Measurements from ENCODE around the gene CDK5R2.

Gene CDK5R2

DNA sequence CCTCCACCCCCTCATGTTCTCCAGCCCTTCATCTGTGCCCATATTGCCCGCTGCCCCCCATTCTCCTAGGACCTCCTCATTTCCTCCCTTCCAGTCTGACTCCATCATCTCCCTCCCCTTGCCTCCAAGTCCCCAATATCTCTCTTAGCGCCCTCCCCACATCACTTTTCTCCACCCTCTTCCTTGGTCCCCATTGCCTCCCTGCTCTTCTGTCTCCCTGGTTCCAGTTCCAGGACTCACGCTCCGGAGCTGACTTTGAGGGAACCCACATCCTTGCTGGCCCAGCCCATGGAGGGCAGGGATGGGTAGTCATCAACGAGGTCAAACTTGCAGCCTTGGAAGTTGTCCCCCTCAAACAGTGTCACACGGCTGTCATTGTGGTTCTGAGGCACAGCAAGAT lies 31.1 kb downstream of the CDK5R2 start:
- no peak for DNase-seq

DNA sequence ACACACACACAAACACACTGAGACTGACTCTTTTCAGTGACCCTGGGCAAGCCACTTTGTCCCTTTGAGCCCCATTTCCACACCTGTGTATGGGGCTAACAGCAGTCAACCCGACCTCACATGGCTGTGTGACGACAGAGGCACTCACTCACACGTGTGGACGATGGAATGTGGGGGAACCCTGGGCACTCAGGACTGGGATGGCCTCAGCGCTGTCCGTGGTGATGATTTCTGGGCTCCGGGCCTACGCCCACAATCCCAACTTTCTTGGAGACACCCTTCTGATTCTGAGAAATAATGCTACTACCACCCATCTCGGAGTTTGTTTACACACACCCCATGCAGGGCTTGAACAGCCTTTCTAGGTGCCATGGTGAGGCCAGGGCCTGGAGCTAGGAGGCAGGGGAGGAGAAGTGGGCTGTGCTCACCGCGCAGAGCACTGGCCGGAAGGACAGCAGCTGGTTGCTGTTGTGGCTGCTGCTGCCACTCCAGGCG lies 32.3 kb downstream of the CDK5R2 start:
- DNase-seq, result no peak

DNA sequence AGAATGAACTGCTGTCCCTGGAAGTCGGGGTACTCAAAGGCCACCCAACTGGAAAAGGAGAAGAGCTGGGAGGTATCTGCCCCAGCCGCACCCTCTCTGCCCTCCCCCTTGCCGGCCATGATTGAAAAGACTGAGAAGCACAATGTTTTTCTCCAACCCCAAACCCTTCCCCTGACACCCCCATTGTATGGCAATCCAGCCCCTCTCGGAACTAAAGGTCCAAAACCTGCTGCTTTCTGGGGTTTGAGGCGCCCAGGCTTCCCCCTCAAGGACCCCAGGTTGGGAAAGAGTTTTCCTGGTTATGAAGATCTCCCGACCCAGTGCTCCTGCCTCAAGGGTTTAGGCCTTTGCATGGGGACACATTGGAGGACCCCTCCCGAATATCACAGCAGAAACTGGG lies 32.7 kb downstream of the CDK5R2 start:
- no peak for DNase-seq

DNA sequence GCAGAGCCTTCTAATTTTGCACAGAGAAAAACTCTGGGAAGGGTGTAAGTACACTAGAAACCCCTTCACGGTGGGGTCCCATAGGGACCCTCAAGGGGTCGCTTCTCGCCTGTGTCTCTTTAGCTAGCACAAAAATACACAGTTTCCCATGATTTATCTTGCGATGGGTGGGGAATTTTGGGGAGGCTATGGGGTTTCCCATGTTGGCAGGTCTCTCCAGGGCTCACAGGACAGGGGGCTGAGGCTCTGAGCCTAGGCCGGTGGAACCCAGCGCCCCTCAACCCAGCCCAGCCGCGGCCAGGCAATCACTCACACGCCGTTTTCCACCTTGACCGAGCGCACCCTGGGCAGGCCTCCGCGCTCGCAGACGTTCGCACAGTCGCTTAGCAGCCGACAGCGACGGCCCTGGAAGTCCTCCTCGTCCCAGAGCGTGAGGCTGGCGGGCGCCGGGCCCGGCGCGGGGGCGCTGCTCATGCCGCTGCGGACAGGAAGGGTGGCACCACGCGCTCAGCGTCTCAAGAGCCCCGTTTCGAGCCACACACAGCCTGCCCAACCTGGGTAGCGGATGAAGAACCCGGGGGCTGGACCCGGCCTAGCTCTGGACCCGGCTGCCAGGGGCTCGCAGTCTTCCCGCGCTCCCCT lies 33.4 kb downstream of the CDK5R2 start:
- DNase-seq, result no peak

DNA sequence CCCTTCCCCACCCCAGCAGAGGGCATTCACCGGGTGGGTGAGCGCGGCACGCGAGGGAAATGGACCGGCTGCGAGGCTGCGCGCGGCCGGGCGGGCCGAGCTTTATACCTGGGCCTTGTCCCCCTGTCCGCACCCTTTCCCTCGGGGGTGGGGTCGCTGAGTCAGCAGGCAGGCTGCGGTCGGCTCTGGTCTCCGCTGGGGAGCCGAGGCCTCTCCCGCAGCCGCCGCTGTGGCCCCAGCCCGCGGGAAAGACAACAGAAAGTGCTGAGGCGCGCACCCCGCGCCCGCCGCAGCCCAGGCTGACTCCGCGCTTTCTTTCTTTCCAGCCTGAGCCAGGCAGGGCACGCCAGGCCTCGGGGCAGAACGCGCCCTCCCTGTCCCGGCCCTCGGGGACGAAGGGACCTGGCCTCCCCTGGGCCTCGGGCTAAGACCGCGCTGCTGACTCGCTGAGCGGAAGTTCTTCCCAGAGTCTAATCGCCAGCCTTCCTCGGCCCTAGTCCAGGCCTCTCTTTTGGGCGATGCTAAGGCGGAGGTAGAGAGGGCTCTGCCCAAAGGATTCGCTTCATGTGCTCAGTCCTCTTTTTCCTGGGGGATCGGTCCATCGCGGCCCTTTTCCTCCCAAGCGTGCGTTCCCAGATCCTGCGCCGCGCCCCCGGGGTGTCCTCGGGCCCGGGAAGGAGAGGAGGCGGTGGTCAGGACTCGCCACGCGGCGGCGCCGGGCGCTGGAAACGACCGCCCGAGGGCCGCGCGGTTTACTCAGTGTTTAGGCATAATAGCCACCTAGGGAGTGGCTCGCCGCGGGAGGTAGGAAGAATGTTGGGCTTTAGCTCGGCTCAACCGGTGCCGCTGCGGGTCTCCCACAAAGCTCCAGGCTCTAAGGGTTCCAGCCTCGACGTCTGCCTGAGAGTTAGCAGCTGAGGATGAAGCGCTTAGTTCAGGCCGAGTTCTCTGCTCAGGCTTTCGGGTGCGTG lies 34.2 kb downstream of the CDK5R2 start, which contains the start of gene CRYBA2:
Gene CRYBA2 (minus strand): TSS at position 78 of the 971 bp plus-strand sequence. CDS start 246 bp downstream, outside the sequence.
- DNase-seq, result no peak

DNA sequence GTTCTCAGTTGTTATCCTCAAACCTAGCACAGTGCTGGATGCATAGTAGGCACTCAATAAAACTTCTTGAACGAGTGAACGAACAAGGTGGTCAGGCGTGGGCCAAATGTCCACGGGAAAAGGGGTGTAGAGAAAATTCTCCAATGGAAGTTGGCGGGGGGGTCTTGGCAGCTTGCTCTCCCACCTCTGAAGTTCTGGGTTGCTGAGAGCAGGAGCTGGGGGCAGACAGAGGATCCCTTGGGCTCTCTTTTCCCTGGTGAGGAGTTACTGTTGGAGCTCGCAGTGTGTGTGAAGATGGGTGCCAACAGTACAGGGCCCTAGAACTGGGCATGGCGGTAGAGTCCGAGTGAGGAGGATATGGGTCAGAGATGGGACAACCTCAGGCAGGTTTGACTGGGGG lies 36.1 kb downstream of the CDK5R2 start:
- no peak for DNase-seq

DNA sequence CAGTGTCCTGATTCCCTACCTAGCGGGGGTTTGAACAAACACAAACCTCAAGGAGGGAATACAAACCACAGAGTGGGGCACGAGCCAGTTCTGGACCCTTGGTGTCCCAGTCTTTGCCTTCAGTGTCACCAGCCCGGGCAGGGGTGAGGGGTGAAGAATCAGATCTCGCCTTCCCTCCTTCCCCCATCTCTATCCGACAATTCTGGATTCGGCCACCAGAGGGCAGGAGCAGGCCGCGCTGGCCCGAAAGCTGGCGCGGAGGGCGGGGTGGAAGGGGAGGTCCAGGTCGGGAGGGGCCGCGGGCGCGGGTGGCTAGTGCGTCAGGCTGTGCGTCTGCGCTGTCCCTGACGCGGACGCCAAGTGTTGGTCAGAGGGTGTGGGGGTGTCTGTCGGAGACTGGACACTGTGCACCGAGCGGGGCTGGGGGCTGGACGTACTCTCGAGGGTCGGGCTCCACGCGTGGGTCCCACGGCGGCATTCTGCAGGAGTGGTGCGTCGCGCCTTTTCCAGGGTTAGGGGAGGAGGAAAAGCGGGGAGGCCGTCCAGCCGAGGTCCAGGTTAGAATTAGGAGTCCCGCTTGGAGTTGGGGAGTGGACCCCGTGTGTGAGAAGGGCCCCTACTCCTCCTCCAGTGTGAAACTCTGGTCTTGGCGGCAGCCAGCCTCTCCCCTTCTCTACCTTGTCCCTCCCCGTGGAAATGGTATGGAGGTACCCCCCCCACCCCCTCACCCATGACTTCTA lies 36.7 kb downstream of the CDK5R2 start:
- DNase-seq, result peak; percentile 51 to 70 (median 59)

DNA sequence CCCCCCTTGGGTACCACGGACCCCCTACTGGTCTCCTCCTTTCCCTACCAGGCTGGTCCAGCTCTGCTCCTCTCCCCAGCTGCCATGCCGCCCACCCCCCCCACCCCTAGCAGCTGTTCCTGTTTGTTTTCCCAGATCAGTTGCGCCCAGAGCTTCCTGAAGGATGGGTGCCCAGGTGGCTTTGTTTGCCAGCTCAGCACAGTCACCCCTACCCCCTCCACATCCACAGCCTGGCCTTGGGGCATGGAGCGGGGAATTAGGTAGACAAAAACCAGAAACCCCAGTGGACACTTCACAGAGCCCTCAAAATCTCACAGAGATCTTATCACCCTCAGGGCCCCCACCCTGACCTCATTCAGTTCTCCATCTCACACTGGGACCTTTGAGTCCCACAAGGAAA lies 37.5 kb downstream of the CDK5R2 start:
- no peak for DNase-seq

DNA sequence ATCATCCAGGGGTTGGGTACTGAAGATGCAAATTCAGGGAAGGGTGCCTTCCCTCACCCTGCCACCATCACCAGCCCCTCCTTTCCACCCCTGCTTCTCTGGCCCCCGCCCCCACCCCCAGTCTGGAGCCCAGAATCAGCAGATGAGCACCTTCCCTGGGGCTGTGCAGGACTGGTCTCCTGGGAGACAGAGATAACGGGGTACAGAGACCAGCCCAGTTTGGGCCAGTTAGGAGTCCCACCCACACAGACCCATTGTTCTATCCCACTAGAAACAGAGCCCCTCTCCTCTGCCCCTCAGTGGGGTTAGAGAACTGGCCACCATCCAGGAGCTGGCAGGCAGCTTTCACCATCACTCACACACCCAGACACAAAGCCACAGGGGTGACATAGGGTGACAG lies 38.3 kb downstream of the CDK5R2 start:
- no peak for DNase-seq

DNA sequence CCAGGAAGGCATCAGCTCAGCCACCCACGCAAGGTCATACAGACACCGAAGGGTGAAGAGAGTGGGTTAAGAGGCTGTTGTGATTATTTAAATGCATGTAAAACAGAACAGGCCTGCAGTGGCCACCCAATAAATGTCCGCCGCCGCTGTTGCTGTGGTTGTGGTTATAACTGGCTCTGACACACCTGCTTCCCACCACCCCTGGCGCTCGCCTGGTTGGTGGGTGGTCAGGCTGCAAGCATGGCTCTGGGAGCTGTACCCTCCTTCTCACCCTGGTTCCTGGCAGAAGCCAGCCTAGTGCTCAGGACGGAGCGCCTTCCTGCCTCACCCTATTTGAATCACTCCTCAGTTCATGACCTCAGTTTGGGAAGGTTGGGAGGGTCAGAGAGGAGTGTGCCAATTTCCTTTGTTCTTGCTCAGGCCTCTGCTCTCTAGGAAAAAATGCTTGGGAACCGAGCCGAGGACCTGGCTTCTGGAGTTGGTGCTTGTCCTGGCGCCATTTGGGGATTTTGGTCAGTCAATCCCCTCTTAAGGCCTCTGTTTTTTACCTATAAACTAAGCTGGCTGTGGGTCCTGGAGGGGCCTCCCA lies 39.0 kb downstream of the CDK5R2 start:
- no peak for DNase-seq

DNA sequence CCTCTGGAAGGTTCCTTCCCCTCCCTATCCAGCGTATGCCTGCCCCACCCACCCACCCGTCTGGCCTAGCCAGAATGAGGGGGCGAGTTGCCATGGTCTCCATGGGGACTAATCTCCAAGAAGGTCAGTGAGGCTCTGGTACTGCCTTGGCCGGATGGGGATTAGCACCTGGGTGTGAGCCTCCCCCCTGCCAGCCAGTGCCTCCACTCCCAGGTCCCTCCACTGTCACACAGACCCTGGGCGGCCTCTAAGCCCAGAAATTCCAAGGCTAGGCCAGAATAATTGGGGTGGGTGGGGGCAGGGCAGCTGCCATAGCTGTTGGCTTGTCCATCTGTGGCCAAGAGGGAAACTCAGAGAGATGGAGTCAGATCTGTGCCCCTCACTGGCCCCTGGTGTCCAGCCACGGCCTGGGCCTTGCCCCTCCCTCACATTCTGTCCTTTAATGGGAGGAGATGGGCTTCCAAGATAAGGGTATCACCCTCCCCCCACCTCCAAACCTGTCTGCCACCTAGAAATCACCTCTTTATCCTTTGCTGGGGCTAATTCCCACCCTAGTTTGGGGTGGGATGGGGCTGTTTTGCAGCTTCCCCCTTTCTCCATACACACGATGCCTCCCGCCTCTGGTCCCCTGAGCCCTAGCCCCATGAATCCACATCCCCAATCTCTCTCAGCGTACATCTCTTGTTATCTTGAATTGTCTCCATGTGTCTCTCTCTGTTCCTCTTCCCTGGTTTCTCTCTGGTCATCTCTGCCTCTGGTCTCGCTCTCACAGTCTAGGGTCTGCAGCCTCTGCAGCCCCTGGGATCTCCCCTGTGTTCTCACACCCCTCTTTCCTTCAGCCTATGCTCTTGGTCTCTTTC lies 39.8 kb downstream of the CDK5R2 start:
- DNase-seq, result no peak

DNA sequence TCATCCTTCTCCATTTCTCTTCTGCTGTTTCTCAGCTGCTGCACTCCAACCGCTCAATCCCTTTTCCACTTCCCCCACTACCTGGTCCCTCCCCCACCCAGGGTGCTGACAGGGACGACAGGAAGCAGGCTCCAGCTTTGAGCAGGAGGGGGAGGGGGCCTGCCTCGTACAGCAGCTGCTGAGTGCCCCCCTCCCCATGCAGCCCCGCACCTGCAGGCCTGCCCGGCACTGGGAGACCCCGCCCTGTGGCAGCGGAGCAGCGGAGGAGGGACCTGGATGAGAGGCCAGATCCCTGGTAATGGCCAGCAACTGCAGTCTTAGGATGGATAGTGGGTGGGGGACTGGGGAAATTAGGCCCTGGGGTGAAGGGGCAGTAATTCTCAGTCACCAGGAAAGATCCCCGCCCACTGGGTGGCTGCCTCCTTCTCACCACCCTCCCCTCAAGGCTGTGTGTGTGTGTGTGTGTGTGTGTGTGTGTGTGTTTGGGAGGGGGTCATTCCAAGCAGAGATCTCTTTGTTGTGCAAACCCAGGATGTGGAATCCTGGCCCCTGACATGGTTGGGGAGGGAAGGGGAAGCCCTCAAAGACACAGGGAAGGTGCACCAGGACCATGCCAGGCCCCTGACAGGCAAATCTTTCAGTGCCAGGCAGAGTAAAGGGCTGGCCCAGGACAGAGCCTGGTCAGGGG lies 40.6 kb downstream of the CDK5R2 start:
- no peak for DNase-seq

DNA sequence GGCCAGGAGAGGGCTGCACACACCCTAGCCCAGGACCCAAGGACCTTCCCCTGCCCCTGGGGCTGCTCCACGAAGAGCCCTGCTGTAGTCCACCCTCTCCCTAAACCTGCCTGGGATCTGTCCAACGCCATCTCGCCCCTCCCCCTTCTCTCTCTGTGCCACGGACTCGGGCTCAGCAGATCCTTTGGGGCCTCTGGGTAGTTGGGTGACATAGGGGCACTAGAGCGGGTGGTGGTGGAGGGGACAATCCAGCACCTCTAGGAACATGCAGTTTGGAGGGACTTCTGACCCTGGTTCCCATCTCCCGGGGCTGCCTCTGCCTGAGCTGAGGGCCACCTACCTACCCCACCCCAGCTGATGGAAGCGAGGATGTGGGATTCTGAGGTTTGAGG lies 41.1 kb downstream of the CDK5R2 start:
- DNase-seq, result no peak

DNA sequence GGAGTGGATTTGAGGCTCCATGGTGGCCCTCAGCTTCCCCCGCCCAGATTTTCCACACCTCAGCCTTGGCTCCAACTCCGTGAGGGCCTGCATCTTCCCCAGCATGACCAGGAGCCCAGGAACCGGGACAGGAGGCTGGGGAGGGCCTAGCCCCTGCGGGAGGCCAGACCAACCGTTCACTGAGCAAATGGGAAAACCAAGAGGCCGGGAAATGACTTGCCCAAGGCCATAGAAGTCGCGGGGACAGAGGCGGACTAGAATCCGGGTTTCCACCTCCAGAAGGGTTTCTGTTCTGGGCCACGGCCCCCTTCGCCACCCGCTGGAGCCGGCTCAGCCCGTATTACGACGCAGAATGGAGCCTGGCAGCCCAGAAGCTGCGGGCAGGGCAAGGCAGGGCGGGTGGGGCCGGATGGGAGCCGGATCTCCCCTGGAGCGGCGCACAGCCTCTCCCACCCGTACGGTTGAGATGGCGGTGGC lies 41.7 kb downstream of the CDK5R2 start:
- no peak for DNase-seq

DNA sequence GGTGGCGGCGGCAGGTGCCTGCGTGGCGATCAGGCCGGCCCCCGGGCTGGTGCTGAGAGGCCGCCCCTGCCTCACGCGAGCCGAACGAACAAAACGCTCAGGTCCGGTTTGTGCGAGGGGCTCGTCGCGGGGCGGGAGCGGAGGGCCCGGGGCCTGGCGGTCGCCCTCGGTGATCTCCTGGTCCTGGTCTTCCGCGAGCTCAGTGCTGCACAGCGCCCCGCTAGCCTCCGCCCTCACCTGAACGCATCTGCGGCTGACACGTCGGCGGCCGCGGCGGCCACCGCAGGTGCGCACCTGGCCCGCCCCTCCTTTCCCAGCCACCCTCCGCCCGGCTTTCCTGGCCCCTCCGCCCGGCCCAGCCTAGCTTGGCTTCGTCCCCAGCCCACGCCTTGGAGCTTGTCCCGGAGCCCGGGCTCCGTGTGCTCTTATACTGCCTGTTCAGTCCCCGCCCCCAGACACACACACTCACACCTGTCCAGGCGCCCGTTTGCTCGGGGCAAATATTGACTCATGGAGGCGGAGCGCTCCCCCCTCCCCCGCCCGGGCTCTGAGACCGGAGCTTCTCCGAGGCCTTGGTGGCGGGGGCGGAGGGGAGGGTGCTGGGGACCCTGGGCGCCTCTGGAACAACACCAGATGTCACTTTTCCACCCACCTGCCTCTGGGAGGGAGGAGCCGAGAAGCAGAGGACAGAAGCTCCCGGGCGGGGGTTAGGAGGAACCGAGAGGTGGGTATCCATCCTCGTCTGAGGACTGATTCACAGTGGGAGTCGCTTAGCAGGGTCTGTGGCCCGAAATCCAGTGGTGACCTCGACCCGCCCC lies 42.3 kb downstream of the CDK5R2 start:
- no peak for DNase-seq

DNA sequence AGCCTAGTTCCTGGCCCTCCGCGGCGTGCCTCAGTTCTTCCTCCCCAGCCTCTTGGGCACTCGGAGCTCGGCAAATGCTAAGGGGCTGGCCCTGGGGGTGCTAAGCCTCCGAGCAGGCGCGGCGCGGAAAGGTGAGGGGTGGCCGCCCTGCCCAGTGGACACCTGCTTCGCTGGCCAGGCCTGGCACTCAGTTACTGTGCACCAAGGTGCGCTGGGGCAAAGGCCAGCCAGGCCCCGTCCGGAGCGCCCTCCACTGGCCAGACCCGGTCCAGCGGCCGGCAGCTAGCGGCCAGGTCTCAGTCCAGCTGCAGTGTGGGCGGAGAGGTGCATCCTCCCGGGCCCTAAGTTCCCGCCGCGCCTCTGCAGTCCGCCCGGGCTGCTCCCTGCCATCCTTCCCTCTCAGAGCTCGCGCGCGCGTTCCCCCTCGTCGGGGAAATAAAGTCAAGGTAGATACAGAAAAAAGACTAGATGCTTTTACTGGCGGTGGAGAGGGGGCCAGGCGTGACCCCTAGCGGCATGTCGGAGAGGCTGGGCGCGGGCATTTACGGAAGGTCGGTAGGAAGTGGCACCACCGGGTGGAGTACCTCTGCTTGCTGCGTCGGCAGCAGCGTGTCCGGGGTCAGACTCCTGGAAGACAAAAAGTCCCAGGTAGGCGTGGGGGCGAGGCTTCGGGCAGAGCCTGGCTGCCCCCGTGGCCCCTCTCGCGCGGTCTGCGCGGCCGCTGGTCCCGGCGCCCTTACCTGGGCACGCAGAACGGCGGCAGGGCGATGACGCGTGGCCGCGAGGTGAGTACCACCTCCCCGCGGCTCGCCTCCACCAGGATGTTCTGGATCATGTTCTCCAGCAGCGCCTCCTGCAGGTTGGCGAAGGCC lies 43.2 kb downstream of the CDK5R2 start:
- peak in 3 of 5 donors; percentile 19 to 39 (median 36) for DNase-seq

DNA sequence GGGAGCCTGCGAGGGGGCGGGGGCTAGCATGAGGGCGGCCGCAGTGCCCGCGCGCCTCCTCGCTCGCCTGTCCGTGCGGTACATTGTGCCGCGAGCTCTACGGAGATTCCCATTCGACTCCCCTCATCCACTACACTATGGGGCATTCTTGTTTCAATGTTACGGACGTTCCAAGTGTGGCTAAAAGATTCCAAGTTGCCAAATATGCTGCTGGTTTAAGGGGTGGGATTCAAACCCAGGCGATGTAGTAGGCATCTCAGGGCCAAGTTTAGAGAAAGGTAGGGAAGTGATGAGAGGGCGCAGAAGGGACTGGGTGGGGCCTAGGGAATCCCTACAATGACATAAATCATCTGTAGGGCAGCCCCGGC lies 43.8 kb downstream of the CDK5R2 start:
- DNase-seq, result no peak

DNA sequence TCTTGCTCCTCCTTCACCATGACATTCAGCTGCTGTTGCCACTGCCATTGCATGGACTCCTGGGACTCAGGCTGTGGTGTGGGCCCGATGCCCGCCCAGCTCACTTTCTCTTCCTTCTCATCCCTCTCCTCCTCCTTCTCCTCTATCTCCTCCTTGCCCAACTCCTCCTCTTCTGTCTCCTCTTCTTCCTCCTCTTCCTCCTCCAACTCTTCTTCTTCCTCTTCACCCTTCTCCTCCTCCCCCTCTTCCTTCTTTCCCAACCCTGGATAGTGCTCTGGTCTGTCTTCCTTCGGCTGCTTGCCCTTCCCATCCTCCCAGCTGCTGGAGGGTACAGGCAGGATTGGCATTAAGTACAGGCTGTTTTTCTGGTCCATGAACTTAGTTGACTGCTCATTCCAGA lies 44.5 kb downstream of the CDK5R2 start:
- no peak for DNase-seq

DNA sequence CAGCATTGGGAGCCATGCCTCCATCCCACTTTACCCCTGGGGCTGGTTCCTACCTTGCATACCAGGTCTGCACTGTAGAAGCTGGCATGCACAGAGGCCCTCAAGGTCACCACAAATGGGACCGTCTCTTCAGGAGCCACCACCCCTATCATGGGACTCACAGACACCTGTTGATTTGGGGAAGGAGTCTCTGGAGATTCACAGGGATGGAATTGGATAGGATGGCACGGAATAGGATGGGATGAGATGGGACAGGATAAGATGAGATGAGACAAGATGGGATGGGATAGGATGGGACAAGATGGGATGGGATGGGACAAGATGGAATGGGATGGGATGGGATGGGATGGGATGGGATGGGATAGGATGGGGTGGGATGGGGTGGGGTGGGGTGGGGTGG lies 49.8 kb downstream of the CDK5R2 start:
- no peak for DNase-seq
